GM12874 (cell line): ENCODE data around the gene HAND2.

Experiments
- CTCF ChIP-seq: IDR thresholded peaks from 2 replicates; pipeline ENCODE4 v1.5.1; 2011; ENCODE audit warnings: low read depth, mild to moderate bottlenecking, control low read depth, low read length, moderate library complexity; ENCODE audit not compliant: insufficient read depth

The HAND2 gene

GRCh38 chr4:173508386-173509035 is 21.5 kb downstream of the HAND2 start:
- no peak for TF ChIP-seq CTCF

DNA sequence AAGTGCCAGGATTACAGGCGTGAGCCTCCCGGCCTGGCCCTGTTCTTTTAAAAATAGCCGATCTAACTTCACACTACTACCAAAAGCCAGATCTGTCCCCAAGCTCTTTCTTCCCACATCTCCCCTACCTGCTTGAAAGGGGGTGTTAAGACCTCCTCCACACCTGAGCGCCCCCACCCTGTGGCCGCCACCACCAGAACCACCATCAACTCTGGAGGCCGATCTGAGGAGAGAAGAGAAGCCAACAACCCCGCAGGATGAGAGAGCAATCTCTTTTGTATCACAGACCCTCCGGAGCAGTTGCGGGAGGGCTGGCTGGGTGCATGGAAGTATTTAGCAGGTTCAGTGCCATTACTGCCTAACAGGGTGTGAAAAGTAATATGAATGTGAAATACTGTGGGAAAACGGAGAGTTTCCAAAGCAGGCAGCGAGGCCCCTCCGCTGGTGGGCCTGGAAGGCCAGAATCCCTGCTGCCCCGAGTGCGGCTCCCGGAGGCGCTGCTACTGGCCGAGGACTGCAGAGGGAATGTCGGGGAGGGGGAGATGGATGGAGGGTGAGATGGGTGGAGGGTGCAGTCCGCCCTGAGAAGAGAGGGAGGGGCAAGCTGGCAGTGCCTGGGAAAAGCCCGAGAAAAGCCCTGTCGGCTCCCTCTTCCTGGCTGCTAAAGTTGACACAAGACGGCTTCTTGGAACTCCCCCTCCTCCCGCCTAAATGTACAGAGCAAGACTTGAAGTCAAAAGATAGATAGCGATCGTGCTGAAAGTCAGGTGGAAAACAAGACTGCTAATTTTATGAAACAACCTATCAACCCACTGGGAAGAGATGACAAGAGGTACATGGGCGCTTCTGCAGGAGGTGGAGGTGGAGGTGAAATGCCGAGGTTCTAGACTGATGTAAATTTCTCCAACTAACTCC is 22.3 kb downstream of the HAND2 start:
- no peak for TF ChIP-seq CTCF

GRCh38 chr4:173506597-173507211 is 23.3 kb downstream of the HAND2 start:
- TF ChIP-seq CTCF: no peak

- TF ChIP-seq CTCF: peak; percentile 66; the same call in 1 of the 2 replicates
Measured at GRCh38 chr4:173505924-173506518, 24.0 kb downstream of the HAND2 start.

- no peak for TF ChIP-seq CTCF
Measured at GRCh38 chr4:173504181-173504503, 25.9 kb downstream of the HAND2 start.

GRCh38 chr4:173503330-173504180 is 26.5 kb downstream of the HAND2 start:
- no peak for TF ChIP-seq CTCF
